Upper lobe of left lung (tissue), 6 donors: Measurements from ENCODE around the gene FNIP1. TPM values are rescaled to one million over a fixed set of nuclear protein-coding genes. Genes with fewer than 3 reads are reported as not detected.

ENCODE experiments used
- ATAC-seq, 2 donors: fragments of 200-7000 bp; cut with Tn5 transposase; one replicate each; pipeline ENCODE4 v1.9.1; 2022; ENCODE audit warnings: mild to moderate bottlenecking in 2 of 2, moderate library complexity in 2 of 2; ENCODE audit not compliant: low FRiP score in 2 of 2
- DNase-seq, 2 donors: peaks; one replicate each; pipeline ENCODE4 v3.0.0-alpha.2; 2019 to 2020
- H3K27ac ChIP-seq, 4 donors: fragments of 200-600 bp; sonication (generic); one replicate each; pipeline ENCODE4 v1.5.1; 2016 to 2019
- H3K27me3 ChIP-seq, 4 donors: fragments of 200-600 bp; sonication (generic); one replicate each; pipeline ENCODE4 v1.5.1; 2017 to 2019
- H3K36me3 ChIP-seq, 4 donors: fragments of 200-600 bp; sonication (generic); one replicate each; pipeline ENCODE4 v1.5.1; 2016 to 2019
- H3K4me1 ChIP-seq, 4 donors: fragments of 200-600 bp; sonication (generic); one replicate each; pipeline ENCODE4 v1.5.1; 2018 to 2019
- H3K4me3 ChIP-seq, 4 donors: fragments of 200-600 bp; sonication (generic); one replicate each; pipeline ENCODE4 v1.5.1; 2017 to 2019; ENCODE audit warnings: mild to moderate bottlenecking in 2 of 4, moderate library complexity in 1 of 4
- H3K9me3 ChIP-seq, 4 donors: fragments of 200-600 bp; sonication (generic); one replicate each; pipeline ENCODE4 v1.5.1; 2018 to 2019
- CTCF ChIP-seq, 6 experiments: fragments of 450-650 bp in 4 of 6; fragments of 200-600 bp in 2 of 6; sonication (generic) in 2 of 6; IDR thresholded peaks; one replicate each; pipeline ENCODE4 v1.5.1; 2016 to 2019; ENCODE audit warnings: antibody characterized with exemption in 6 of 6
- EP300 ChIP-seq, 4 donors: sonication (generic); formaldehyde crosslinking; IDR thresholded peaks; one replicate each; pipeline ENCODE4 v1.5.1; 2017; ENCODE audit warnings: antibody characterized with exemption in 4 of 4, control low read depth in 2 of 4
- POLR2A ChIP-seq, 4 donors: fragments of 450-650 bp; IDR thresholded peaks; one replicate each; pipeline ENCODE4 v1.5.1; 2016 to 2017; ENCODE audit warnings: antibody characterized with exemption in 4 of 4, mild to moderate bottlenecking in 2 of 4
- POLR2AphosphoS5 ChIP-seq, 2 donors: sonication (generic); formaldehyde crosslinking; IDR thresholded peaks; one replicate each; pipeline ENCODE4 v1.5.1; 2017; ENCODE audit warnings: antibody characterized with exemption in 2 of 2
- WGBS, 2 donors: methylation state at CpG; one replicate each; pipeline ENCODE4 v1.1.5; 2017 to 2018; 5-methylcytosine and 5-hydroxymethylcytosine counted together
- total RNA-seq, 6 donors: library from RNA; depleted of rRNA in 4 of 6; stranded (reverse); fragments of >200 nt in 4 of 6; gene quantifications; one replicate each; pipeline versions ENCODE4 v1.1.0 to v1.2.1, GENCODE V29; 2016 to 2021
- donor health status: DM: no; HTN: no; CAD: no; lungs with moderate emphysema.
- donor health status: DM: no; HTN: yes; CAD: no; lungs with severe emphysema.

The FNIP1 gene
- total RNA-seq, 6 donors from 2014 or later = 34.4 to 58.7 (median 42.3) TPM

- 92 to 100% methylated on average over 2 of the region's 2 CpGs for WGBS, 2 donors
- Histone ChIP-seq H3K27me3 (no peaks in the 10 kb centered on the region), H3K4me1 (peaks cover 20 to 60% (median 25%) of the 10 kb centered on the region in 4 donors), H3K4me3 (no peak overlapping the region), H3K9me3 (no peaks in the 10 kb centered on the region), H3K36me3 (no peaks in the 10 kb centered on the region), H3K27ac (no peak overlapping the region)
- ATAC-seq = no peak
- no peak for TF ChIP-seq CTCF (IDR thresholded peaks at IDR 0.05)
- TF ChIP-seq POLR2A (IDR thresholded peaks at IDR 0.05) = no peak
- no peak for TF ChIP-seq EP300 (IDR thresholded peaks at IDR 0.05)
- TF ChIP-seq POLR2AphosphoS5 (IDR thresholded peaks at IDR 0.05) = no peak
- DNase-seq = no peak
Observed at GRCh38 chr5:131773805-131774204, 23.0 kb downstream of the FNIP1 start.

- TF ChIP-seq CTCF (IDR thresholded peaks at IDR 0.05) (no peak), POLR2A (IDR thresholded peaks at IDR 0.05) (no peak), POLR2AphosphoS5 (IDR thresholded peaks at IDR 0.05) (no peak), EP300 (IDR thresholded peaks at IDR 0.05) (no peak)
- DNase-seq (no peak), ATAC-seq (no peak)
- Histone ChIP-seq H3K36me3 (no peaks in the 10 kb centered on the region), H3K27ac (no peak overlapping the region), H3K4me1 (peaks cover 19 to 56% (median 25%) of the 10 kb centered on the region in 4 donors), H3K27me3 (no peaks in the 10 kb centered on the region), H3K4me3 (no peak overlapping the region), H3K9me3 (no peaks in the 10 kb centered on the region)
- 85 to 88% methylated on average over 4 of the region's 4 CpGs for WGBS, 2 donors
Observed at GRCh38 chr5:131771692-131772091, 25.1 kb downstream of the FNIP1 start.

- H3K4me3 ChIP-seq = no peak overlapping the region
- no peaks in the 10 kb centered on the region for H3K36me3 ChIP-seq
- H3K27me3 ChIP-seq = no peaks in the 10 kb centered on the region
- ATAC-seq = no peak
- 67 to 90% methylated on average over 1 of the region's 1 CpG for WGBS, 2 donors
- TF ChIP-seq CTCF (IDR thresholded peaks at IDR 0.05) = no peak
- no peak overlapping the region for H3K27ac ChIP-seq
- H3K4me1 ChIP-seq = peaks cover 13 to 57% (median 19%) of the 10 kb centered on the region in 4 donors
- no peak for DNase-seq
- no peaks in the 10 kb centered on the region for H3K9me3 ChIP-seq
Observed at GRCh38 chr5:131769961-131770360, 26.9 kb downstream of the FNIP1 start.

GRCh38 chr5:131769336-131769735, 27.5 kb downstream of the FNIP1 start:
- peaks cover 13 to 52% (median 16%) of the 10 kb centered on the region in 4 donors for H3K4me1 ChIP-seq
- DNase-seq (no peak), ATAC-seq (no peak)
- H3K4me3 ChIP-seq = no peak overlapping the region
- no peaks in the 10 kb centered on the region for H3K36me3 ChIP-seq
- no peak overlapping the region for H3K27ac ChIP-seq
- 90 to 95% methylated on average over 1 of the region's 1 CpG for WGBS, 2 donors
- H3K9me3 ChIP-seq = no peaks in the 10 kb centered on the region
- TF ChIP-seq EP300 (IDR thresholded peaks at IDR 0.05) (no peak), POLR2A (IDR thresholded peaks at IDR 0.05) (no peak)
- H3K27me3 ChIP-seq = no peaks in the 10 kb centered on the region

GRCh38 chr5:131767891-131768290, 28.9 kb downstream of the FNIP1 start:
- peaks cover 8 to 40% (median 14%) of the 10 kb centered on the region in 4 donors for H3K4me1 ChIP-seq
- ATAC-seq = no peak
- no peak overlapping the region for H3K4me3 ChIP-seq
- no peaks in the 10 kb centered on the region for H3K36me3 ChIP-seq
- DNase-seq = no peak
- H3K9me3 ChIP-seq = no peaks in the 10 kb centered on the region
- H3K27me3 ChIP-seq = no peaks in the 10 kb centered on the region
- TF ChIP-seq POLR2AphosphoS5 (IDR thresholded peaks at IDR 0.05) (no peak), EP300 (IDR thresholded peaks at IDR 0.05) (no peak), POLR2A (IDR thresholded peaks at IDR 0.05) (no peak), CTCF (IDR thresholded peaks at IDR 0.05) (no peak)
- H3K27ac ChIP-seq = no peak overlapping the region
